ENCODE results near the gene INPP5B. TPM values are rescaled to one million over a fixed set of nuclear protein-coding genes. Genes with fewer than 3 reads are reported as not detected.

Gene INPP5B
- total and polyA plus RNA-seq, 10 of the 15 experiments (the other 5 are each of a cell fraction or from before 2014, with no cell fraction given), result 10.9 to 54.4 (median 26.9) TPM

DNA sequence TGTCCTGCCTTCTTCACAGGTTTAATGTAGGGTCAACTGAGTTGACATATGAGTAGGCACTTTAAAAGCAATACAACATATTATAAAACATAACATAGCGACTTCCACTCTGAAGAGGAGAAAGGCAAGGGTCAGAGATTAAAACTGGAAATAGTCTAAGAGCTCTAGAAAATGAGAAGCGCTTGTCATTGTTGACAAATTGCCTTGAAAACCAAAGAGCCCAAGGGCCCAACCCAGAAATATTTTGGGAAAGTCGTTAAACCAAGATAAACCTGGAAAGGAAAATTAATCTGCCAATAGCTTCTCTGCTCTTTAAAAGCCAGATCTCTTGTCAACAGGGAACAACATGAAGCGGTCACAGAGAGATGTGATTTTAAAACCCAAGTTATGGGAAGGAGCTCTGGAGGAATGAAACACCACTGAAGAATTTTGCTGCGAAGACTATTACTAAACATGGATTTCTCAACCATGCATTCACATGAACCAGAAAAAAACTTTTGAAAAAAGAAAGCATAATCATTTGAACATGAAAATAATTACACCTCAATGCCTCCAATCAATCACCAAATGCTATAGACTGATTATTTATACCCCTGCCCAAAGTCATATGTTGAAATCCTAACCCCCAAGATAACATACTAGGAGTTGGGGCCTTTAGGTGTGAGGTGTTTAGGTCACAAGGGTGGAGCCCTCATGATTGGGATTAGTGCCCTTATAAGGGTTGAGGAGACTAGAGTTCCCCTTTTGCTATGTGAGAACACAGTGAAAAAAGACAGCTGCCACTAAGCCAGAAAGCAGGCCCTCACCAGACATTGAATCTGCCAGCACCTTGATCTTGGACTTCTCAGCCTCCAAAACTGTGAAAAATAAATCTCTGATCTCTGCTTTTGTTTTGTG, 54.5 kb downstream of the INPP5B start:
- peaks cover 5 to 16% of the 10 kb centered on the region in 2 experiments for H3K36me3 ChIP-seq (ENCODE audit: control insufficient read depth in 2 of 2, insufficient read depth in 2 of 2, low read length in 1 of 2)
- no peak overlapping the region for H3K4me3 ChIP-seq
- SMC1A ChIA-PET (ENCODE audit: uncharacterized antibody, unreplicated experiment), result interaction anchor here (1.1 to 2.8 kb wide), 12 partner anchors 10 to 129 kb away, joined by 3 to 11 read pairs (median 6); partner anchors contain the start of genes INPP5B and YRDC
- no TSS peak for BruUV-seq (replicated peaks)
- FAIRE-seq, result no peak
- POLR2A ChIA-PET, result interaction anchor here (0.6 to 1.7 kb wide), 3 partner anchors 35 to 1281 kb away, joined by 3 to 9 read pairs (median 4); no protein-coding TSS in a partner anchor
- no peak overlapping the region for H3K27ac ChIP-seq (ENCODE audit: control insufficient read depth, insufficient read depth)
- no peak for DNase-seq (ENCODE audit: low read depth, low spot score)
- H3K9ac ChIP-seq (ENCODE audit: control insufficient read depth, insufficient read depth, low read length), result no peak overlapping the region
- no peaks in the 10 kb centered on the region for H3K4me1 ChIP-seq (ENCODE audit: control insufficient read depth, insufficient read depth, low read length)
- TF ChIP-seq JUND (IDR thresholded peaks at IDR 0.05; ENCODE audit: low read depth, low read length) (no peak), MEF2B (IDR thresholded peaks at IDR 0.05; ENCODE audit: partially characterized antibody, poor library complexity, severe bottlenecking) (no peak), WRNIP1 (IDR thresholded peaks at IDR 0.05; ENCODE audit: borderline replicate concordance, low read depth, low read length) (no peak), NBN (IDR thresholded peaks at IDR 0.05) (no peak), SRF (IDR thresholded peaks at IDR 0.05; ENCODE audit: low read depth in 2 of 2, low read length in 2 of 2) (peak in 1 of 2 experiments; percentile 17; a peak in 1 of 4 replicates), EED (IDR thresholded peaks at IDR 0.05; ENCODE audit: low read depth) (no peak), SREBF2 (IDR thresholded peaks at IDR 0.05; ENCODE audit: low read length) (no peak), KLF5 (IDR thresholded peaks at IDR 0.05; ENCODE audit: partially characterized antibody) (no peak), CBX5 (IDR thresholded peaks at IDR 0.05; ENCODE audit: low read depth) (no peak), SPI1 (IDR thresholded peaks at IDR 0.05; ENCODE audit: borderline replicate concordance, insufficient read depth, low read depth, low read length) (peak; percentile 32; the same call in 1 of the 2 replicates), RFX5 (IDR thresholded peaks at IDR 0.05; ENCODE audit: low read depth, low read length) (no peak)
- TF ChIP-seq, protein P1, sequence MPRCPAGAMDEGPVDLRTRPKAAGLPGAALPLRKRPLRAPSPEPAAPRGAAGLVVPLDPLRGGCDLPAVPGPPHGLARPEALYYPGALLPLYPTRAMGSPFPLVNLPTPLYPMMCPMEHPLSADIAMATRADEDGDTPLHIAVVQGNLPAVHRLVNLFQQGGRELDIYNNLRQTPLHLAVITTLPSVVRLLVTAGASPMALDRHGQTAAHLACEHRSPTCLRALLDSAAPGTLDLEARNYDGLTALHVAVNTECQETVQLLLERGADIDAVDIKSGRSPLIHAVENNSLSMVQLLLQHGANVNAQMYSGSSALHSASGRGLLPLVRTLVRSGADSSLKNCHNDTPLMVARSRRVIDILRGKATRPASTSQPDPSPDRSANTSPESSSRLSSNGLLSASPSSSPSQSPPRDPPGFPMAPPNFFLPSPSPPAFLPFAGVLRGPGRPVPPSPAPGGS (IDR thresholded peaks at IDR 0.05; ENCODE audit: borderline replicate concordance, insufficient read depth, low read depth, low read length, poor library complexity, severe bottlenecking), result no peak
- TF ChIP-seq, protein P2, sequence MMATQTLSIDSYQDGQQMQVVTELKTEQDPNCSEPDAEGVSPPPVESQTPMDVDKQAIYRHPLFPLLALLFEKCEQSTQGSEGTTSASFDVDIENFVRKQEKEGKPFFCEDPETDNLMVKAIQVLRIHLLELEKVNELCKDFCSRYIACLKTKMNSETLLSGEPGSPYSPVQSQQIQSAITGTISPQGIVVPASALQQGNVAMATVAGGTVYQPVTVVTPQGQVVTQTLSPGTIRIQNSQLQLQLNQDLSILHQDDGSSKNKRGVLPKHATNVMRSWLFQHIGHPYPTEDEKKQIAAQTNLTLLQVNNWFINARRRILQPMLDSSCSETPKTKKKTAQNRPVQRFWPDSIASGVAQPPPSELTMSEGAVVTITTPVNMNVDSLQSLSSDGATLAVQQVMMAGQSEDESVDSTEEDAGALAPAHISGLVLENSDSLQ (IDR thresholded peaks at IDR 0.05), result no peak
- H3K4me2 ChIP-seq (ENCODE audit: control insufficient read depth, insufficient read depth), result no peak overlapping the region
- intact Hi-C loops (cut with micrococcal nuclease; ENCODE audit: unreplicated experiment), result no loop called here
- no peaks in the 10 kb centered on the region for H4K20me1 ChIP-seq (ENCODE audit: control insufficient read depth, insufficient read depth)
- no peaks in the 10 kb centered on the region for H3K27me3 ChIP-seq (replicated peaks in 1 of 2; ENCODE audit: control insufficient read depth in 2 of 2, insufficient read depth in 2 of 2, low read length in 1 of 2)
- WGBS (ENCODE audit: insufficient coverage, insufficient replicate concordance, low lambda C conversion rate, missing lambda C conversion rate), result 79% methylated on average over 5 of the region's 5 CpGs
- no peaks in the 10 kb centered on the region; the same call in 2 of the 3 replicates for H3K9me3 ChIP-seq (replicated peaks; ENCODE audit: control insufficient read depth, insufficient read depth, low read length)
- CTCF ChIA-PET, result interaction anchor here (0.5 to 3.1 kb wide), 15 partner anchors 9 to 141 kb away, joined by 3 to 17 read pairs (median 4); partner anchors contain the start of gene SF3A3
- peak; percentile 58 for ATAC-seq
- in situ Hi-C loops (cut with MboI), result loop anchor here (5.0 to 25.0 kb wide), 2 partner anchors 75 to 945 kb away; no protein-coding TSS in a partner anchor
- H2AFZ ChIP-seq (ENCODE audit: control insufficient read depth, low read depth, low read length), result no peak overlapping the region
- peaks cover 5% of the 10 kb centered on the region for H3K79me2 ChIP-seq (ENCODE audit: control insufficient read depth, insufficient read depth, low read length)
- RAD21 ChIA-PET (ENCODE audit: unreplicated experiment), result interaction anchor here (0.9 to 1.8 kb wide), 6 partner anchors 9 to 136 kb away, joined by 3 to 10 read pairs (median 4); no protein-coding TSS in a partner anchor
